ENCODE results near the gene NLRP11. TPM values are rescaled to one million over a fixed set of nuclear protein-coding genes. Genes with fewer than 3 reads are reported as not detected.

The NLRP11 gene
- total RNA-seq, 1 donor from 2014 or later = not detected

DNA sequence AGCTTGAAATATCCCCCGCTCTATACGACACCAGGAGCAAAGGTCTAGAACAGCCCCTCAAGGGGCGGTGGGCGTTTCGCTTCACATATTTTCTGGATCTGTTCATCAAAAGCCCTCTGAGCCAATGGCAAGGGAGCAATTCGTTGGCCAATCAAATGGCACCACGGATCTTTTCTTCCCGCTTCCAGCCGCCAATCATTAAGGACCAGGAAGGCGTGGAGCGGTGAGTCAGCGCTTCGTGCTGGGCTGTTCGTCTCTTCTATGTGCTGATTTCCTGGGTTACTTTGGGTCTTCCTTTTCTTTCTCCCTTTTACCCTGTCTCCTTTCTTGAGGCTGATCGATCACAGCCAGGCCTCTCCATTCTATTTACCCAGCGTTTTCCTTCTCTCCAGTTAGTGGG lies 4.5 kb upstream of the NLRP11 start, which contains the start of gene NLRP4:
NLRP4 (plus strand) TSS at position 201 of the 400 bp plus-strand sequence. CDS start 15,541 bp downstream, outside the sequence.
- Histone ChIP-seq H3K27me3 (ENCODE audit: low read depth) (peaks cover 18% of the 10 kb centered on the region), H3K4me1 (no peaks in the 10 kb centered on the region), H3K9me3 (replicated peaks) (peaks cover 4% of the 10 kb centered on the region), H3K27ac (replicated peaks) (no peak within 1 kb of the TSS), H3K4me3 (no peak within 1 kb of the TSS), H3K36me3 (no peaks in the 10 kb centered on the region)
- DNase-seq = no peak
- intact Hi-C loops (cut with micrococcal nuclease) = no loop called here
- TF ChIP-seq, protein P1, sequence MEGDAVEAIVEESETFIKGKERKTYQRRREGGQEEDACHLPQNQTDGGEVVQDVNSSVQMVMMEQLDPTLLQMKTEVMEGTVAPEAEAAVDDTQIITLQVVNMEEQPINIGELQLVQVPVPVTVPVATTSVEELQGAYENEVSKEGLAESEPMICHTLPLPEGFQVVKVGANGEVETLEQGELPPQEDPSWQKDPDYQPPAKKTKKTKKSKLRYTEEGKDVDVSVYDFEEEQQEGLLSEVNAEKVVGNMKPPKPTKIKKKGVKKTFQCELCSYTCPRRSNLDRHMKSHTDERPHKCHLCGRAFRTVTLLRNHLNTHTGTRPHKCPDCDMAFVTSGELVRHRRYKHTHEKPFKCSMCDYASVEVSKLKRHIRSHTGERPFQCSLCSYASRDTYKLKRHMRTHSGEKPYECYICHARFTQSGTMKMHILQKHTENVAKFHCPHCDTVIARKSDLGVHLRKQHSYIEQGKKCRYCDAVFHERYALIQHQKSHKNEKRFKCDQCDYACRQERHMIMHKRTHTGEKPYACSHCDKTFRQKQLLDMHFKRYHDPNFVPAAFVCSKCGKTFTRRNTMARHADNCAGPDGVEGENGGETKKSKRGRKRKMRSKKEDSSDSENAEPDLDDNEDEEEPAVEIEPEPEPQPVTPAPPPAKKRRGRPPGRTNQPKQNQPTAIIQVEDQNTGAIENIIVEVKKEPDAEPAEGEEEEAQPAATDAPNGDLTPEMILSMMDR (IDR thresholded peaks at IDR 0.05; ENCODE audit: borderline replicate concordance) = no peak

DNA sequence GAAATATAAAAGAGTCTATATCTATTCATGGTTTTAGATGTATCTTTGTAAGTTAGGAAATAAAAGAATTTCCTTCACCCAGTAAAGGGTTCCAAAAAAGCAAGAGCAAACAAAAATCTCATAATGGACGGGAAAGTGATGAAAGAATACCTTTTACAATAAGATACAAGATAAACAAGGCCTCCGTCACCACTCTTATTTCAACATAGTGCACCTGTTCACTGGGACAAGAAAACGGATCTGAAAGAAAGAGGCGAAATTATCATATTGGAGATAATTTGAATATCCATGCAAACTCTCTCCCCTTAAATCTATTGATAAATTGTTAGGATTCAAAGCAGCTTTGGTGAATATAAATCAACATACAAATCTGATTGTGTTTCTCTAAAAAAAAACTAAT lies 877 bp upstream of the NLRP11 start:
- no peaks in the 10 kb centered on the region for H3K9me3 ChIP-seq (replicated peaks)
- intact Hi-C loops (cut with micrococcal nuclease) = no loop called here
- H3K4me1 ChIP-seq = no peaks in the 10 kb centered on the region
- no peak overlapping the region for H3K4me3 ChIP-seq
- no peak overlapping the region for H3K27ac ChIP-seq (replicated peaks)
- TF ChIP-seq, protein P1 (IDR thresholded peaks at IDR 0.05; ENCODE audit: borderline replicate concordance) = no peak
- no peaks in the 10 kb centered on the region for H3K36me3 ChIP-seq
- peaks cover 17% of the 10 kb centered on the region for H3K27me3 ChIP-seq (ENCODE audit: low read depth)
- DNase-seq = no peak

DNA sequence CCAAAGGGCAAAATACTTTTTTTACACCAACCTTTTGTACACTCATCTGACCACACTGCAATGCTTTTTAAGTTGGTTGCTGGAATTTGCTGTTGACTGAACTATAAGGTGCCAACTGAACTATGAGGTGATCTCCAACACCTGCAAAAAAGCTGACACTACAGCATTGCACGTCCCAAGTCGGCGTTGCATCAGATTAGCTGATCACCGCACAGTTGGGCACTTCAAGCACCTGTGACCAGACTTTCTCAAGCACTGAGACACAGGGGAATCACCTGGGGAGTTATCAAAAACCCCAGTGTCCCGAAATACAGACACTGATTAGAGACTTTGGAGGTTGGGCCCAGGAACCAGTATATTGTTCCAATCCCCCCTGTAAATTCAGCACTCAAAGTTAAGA lies 1.1 kb downstream of the NLRP11 start:
- intact Hi-C loops (cut with micrococcal nuclease) = no loop called here
- Histone ChIP-seq H3K36me3 (no peaks in the 10 kb centered on the region), H3K27me3 (ENCODE audit: low read depth) (peaks cover 16% of the 10 kb centered on the region), H3K4me3 (no peak overlapping the region), H3K27ac (replicated peaks) (no peak overlapping the region), H3K4me1 (no peaks in the 10 kb centered on the region), H3K9me3 (replicated peaks) (no peaks in the 10 kb centered on the region)
- DNase-seq = no peak
- TF ChIP-seq, protein P1 (IDR thresholded peaks at IDR 0.05; ENCODE audit: borderline replicate concordance) = no peak

DNA sequence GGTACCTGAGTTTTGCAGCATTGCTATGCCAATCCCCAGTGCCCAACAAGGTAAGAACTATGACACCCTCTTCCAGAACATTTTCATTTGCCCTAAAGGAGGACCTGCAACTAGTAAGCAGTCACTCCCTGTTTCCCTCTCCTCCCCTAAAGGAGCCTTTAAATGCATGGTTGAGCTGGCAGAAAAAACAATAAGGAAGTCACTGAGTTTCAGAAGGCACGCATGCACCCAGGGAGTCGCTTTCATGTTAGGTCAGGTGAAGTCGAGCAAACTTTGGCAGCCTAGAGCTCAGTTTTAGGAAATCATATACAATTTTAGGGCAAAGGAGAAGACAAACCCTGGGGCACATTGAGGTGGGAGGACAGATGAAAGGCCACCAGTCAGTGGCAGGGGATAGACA lies 11.8 kb downstream of the NLRP11 start:
- H3K4me3 ChIP-seq = no peak overlapping the region
- no peak overlapping the region for H3K27ac ChIP-seq (replicated peaks)
- no peaks in the 10 kb centered on the region for H3K36me3 ChIP-seq
- no peaks in the 10 kb centered on the region for H3K4me1 ChIP-seq
- intact Hi-C loops (cut with micrococcal nuclease) = no loop called here
- TF ChIP-seq, protein P1 (IDR thresholded peaks at IDR 0.05; ENCODE audit: borderline replicate concordance) = no peak
- no peak for DNase-seq
- peaks cover 25% of the 10 kb centered on the region for H3K27me3 ChIP-seq (ENCODE audit: low read depth)
- H3K9me3 ChIP-seq (replicated peaks) = no peaks in the 10 kb centered on the region

DNA sequence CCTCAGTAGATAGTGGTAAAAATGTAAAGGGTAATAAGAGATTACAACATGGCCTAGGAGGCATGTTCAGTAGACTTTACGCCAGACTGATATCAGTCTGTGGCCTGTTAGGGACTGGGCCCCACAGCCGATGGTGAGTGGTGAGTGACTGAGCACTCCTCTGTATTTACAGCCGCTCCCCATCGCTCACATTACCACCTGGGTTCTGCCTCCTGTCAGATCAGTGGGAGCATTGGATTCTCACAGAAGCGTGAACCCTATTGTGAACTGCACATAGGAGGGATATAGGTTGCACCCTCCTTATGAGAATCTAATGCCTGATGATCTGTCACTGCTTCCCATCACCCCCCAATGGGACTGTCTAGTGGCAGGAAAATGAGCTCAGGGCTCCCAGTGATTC lies 17.9 kb downstream of the NLRP11 start:
- Histone ChIP-seq H3K27me3 (ENCODE audit: low read depth) (peaks cover 31% of the 10 kb centered on the region), H3K9me3 (replicated peaks) (no peaks in the 10 kb centered on the region), H3K36me3 (no peaks in the 10 kb centered on the region), H3K4me1 (no peaks in the 10 kb centered on the region), H3K27ac (replicated peaks) (no peak overlapping the region), H3K4me3 (no peak overlapping the region)
- TF ChIP-seq, protein P1 (IDR thresholded peaks at IDR 0.05; ENCODE audit: borderline replicate concordance) = no peak
- intact Hi-C loops (cut with micrococcal nuclease) = no loop called here
- DNase-seq = no peak

Measured in left ventricle myocardium inferior (tissue), 1 donor.